DOHH2 (cell line): ENCODE results near the gene ECHS1.

Experiments
- H3F3A ChIP-seq: fragments of 200-600 bp; sonication (generic), shearing (Covaris generic); 2 replicates; pipeline ENCODE4 v1.6.0; 2016; ENCODE audit warnings: antibody characterized with exemption, mild to moderate bottlenecking; ENCODE audit not compliant: control insufficient read depth, insufficient read depth
- H3K27ac ChIP-seq: fragments of 200-600 bp; sonication (generic); 2 replicates; pipeline ENCODE4 v1.5.1; 2014; ENCODE audit warnings: low read depth, mild to moderate bottlenecking, low read length, moderate library complexity
- H3K27me3 ChIP-seq: fragments of 200-600 bp; sonication (generic); 2 replicates; pipeline ENCODE4 v1.6.1; 2014; ENCODE audit warnings: mild to moderate bottlenecking, low read length, mixed read lengths; ENCODE audit not compliant: control insufficient read depth
- H3K36me3 ChIP-seq: fragments of 200-600 bp; sonication (generic); 2 replicates; pipeline ENCODE4 v1.6.1; 2014; ENCODE audit warnings: mild to moderate bottlenecking, low read length, moderate library complexity, mixed read lengths; ENCODE audit not compliant: control insufficient read depth
- H3K4me1 ChIP-seq: fragments of 200-600 bp; sonication (generic); 2 replicates; pipeline ENCODE4 v1.6.1; 2014; ENCODE audit warnings: mild to moderate bottlenecking, low read length, mixed read lengths; ENCODE audit not compliant: control insufficient read depth
- H3K4me2 ChIP-seq: fragments of 200-600 bp; sonication (generic); 2 replicates; pipeline ENCODE4 v1.6.0; 2014; ENCODE audit warnings: mild to moderate bottlenecking, low read length, moderate library complexity
- H3K4me3 ChIP-seq: fragments of 200-600 bp; sonication (generic); 2 replicates; pipeline ENCODE4 v1.5.1; 2014; ENCODE audit warnings: mild to moderate bottlenecking, low read length, mixed read lengths
- H3K79me2 ChIP-seq: fragments of 200-600 bp; sonication (generic); 2 replicates; pipeline ENCODE4 v1.6.1; 2014; ENCODE audit warnings: mild to moderate bottlenecking, low read length, mixed read lengths; ENCODE audit not compliant: control insufficient read depth
- H3K9me2 ChIP-seq: fragments of 200-600 bp; sonication (generic); replicated peaks from 2 replicates; pipeline ENCODE4 v1.6.1; 2014; ENCODE audit warnings: mild to moderate bottlenecking, low read length, mixed read lengths; ENCODE audit not compliant: control insufficient read depth
- H3K9me3 ChIP-seq: fragments of 200-600 bp; sonication (generic); 2 replicates; pipeline ENCODE4 v1.6.1; 2014; ENCODE audit warnings: antibody characterized with exemption, low read length, mixed read lengths; ENCODE audit not compliant: control insufficient read depth, insufficient read depth
- H4K20me1 ChIP-seq: fragments of 200-600 bp; sonication (generic); 2 replicates; pipeline ENCODE4 v1.6.0; 2014; ENCODE audit warnings: low read depth, mild to moderate bottlenecking, antibody characterized with exemption, low read length, moderate library complexity; ENCODE audit not compliant: control insufficient read depth, insufficient read depth
- EZH2phosphoT487 ChIP-seq: fragments of 200-600 bp; sonication (generic); IDR thresholded peaks from 2 replicates; pipeline ENCODE4 v1.6.1; 2017; ENCODE audit warnings: borderline replicate concordance, mild to moderate bottlenecking, antibody characterized with exemption, low read length, moderate library complexity, mixed read lengths
- TF ChIP-seq, protein P1 (sequence below): fragments of 200-600 bp; sonication (generic); IDR thresholded peaks from one replicate; pipeline ENCODE4 v1.5.1; 2014; ENCODE audit warnings: antibody characterized with exemption, mild to moderate bottlenecking, low read depth, low read length; ENCODE audit not compliant: poor library complexity, severe bottlenecking

The ECHS1 gene

DNA sequence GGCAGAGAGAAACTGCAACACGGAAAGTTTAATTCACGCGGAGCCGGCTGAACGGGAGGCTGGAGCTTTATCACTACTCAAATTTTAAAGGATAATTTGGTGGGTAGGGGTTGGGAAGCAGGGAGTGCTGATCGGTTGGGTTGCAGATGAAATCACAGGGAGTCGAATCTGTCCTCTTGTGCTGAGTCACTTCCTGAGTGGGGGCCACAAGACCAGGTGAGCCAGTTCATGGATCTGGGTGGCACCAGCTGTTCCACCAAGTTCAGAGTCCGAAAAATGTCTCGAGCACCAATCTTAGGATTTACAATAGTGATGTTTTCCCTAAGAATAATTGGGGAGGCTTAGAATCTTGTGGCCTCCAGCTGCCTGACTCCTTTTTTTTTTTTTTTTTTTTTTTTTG, 29.6 kb downstream of the ECHS1 start:
- Histone ChIP-seq H3K27me3 (no peaks in the 10 kb centered on the region), H3K9me2 (no peaks in the 10 kb centered on the region), H4K20me1 (no peaks in the 10 kb centered on the region), H3K4me3 (no peak overlapping the region), H3K4me2 (no peak overlapping the region), H3K4me1 (no peaks in the 10 kb centered on the region; the same call in 1 of the 2 replicates), H3F3A (no peaks in the 10 kb centered on the region), H3K79me2 (no peaks in the 10 kb centered on the region), H3K9me3 (peaks cover 11% of the 10 kb centered on the region; the same call in 1 of the 2 replicates), H3K36me3 (no peaks in the 10 kb centered on the region), H3K27ac (no peak overlapping the region)
- TF ChIP-seq, protein P1, sequence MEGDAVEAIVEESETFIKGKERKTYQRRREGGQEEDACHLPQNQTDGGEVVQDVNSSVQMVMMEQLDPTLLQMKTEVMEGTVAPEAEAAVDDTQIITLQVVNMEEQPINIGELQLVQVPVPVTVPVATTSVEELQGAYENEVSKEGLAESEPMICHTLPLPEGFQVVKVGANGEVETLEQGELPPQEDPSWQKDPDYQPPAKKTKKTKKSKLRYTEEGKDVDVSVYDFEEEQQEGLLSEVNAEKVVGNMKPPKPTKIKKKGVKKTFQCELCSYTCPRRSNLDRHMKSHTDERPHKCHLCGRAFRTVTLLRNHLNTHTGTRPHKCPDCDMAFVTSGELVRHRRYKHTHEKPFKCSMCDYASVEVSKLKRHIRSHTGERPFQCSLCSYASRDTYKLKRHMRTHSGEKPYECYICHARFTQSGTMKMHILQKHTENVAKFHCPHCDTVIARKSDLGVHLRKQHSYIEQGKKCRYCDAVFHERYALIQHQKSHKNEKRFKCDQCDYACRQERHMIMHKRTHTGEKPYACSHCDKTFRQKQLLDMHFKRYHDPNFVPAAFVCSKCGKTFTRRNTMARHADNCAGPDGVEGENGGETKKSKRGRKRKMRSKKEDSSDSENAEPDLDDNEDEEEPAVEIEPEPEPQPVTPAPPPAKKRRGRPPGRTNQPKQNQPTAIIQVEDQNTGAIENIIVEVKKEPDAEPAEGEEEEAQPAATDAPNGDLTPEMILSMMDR: no peak
- TF ChIP-seq EZH2phosphoT487: no peak

- H3K4me3 ChIP-seq: no peak overlapping the region
- no peak overlapping the region for H3K4me2 ChIP-seq
- no peaks in the 10 kb centered on the region for H3K9me2 ChIP-seq
- H3K9me3 ChIP-seq: peaks cover 17% of the 10 kb centered on the region; the same call in 1 of the 2 replicates
- no peaks in the 10 kb centered on the region for H3K27me3 ChIP-seq
- H3K27ac ChIP-seq: no peak overlapping the region
- no peaks in the 10 kb centered on the region for H3K79me2 ChIP-seq
- H3K36me3 ChIP-seq: no peaks in the 10 kb centered on the region
- no peaks in the 10 kb centered on the region; the same call in 1 of the 2 replicates for H3K4me1 ChIP-seq
- no peak for TF ChIP-seq EZH2phosphoT487
- TF ChIP-seq, protein P1: no peak
- no peaks in the 10 kb centered on the region for H3F3A ChIP-seq
- H4K20me1 ChIP-seq: no peaks in the 10 kb centered on the region
These were observed 30.2 kb downstream of the ECHS1 start for GRCh38 chr10:133342942-133343341.

GRCh38 chr10:133341983-133342382, 31.2 kb downstream of the ECHS1 start:
- Histone ChIP-seq H3K4me2 (no peak overlapping the region), H3K9me2 (no peaks in the 10 kb centered on the region), H3K4me1 (no peaks in the 10 kb centered on the region; the same call in 1 of the 2 replicates), H3K4me3 (no peak overlapping the region), H3K79me2 (no peaks in the 10 kb centered on the region), H3K36me3 (no peaks in the 10 kb centered on the region), H3K9me3 (peaks cover 26% of the 10 kb centered on the region; the same call in 1 of the 2 replicates), H3K27ac (no peak overlapping the region), H3F3A (no peaks in the 10 kb centered on the region), H3K27me3 (no peaks in the 10 kb centered on the region), H4K20me1 (no peaks in the 10 kb centered on the region)
- TF ChIP-seq EZH2phosphoT487: no peak
- TF ChIP-seq, protein P1: no peak
